Panc1 (cell line): ENCODE data around the gene CARHSP1.

Experiments used
- POLR2AphosphoS5 ChIP-seq: IDR thresholded peaks from 2 replicates; pipeline ENCODE4 v1.6.1; 2012; ENCODE audit warnings: mild to moderate bottlenecking, low read depth, low read length, moderate library complexity
- SIN3A ChIP-seq: IDR thresholded peaks from 2 replicates; pipeline ENCODE4 v1.6.1; 2012; ENCODE audit warnings: low read depth, mild to moderate bottlenecking, low read length, moderate library complexity, borderline replicate concordance; ENCODE audit not compliant: insufficient read depth
- TF ChIP-seq, protein P1 (sequence below): fragments of 450-650 bp; IDR thresholded peaks from 2 replicates; pipeline ENCODE4 v1.5.1; 2017; ENCODE audit warnings: mild to moderate bottlenecking

DNA sequence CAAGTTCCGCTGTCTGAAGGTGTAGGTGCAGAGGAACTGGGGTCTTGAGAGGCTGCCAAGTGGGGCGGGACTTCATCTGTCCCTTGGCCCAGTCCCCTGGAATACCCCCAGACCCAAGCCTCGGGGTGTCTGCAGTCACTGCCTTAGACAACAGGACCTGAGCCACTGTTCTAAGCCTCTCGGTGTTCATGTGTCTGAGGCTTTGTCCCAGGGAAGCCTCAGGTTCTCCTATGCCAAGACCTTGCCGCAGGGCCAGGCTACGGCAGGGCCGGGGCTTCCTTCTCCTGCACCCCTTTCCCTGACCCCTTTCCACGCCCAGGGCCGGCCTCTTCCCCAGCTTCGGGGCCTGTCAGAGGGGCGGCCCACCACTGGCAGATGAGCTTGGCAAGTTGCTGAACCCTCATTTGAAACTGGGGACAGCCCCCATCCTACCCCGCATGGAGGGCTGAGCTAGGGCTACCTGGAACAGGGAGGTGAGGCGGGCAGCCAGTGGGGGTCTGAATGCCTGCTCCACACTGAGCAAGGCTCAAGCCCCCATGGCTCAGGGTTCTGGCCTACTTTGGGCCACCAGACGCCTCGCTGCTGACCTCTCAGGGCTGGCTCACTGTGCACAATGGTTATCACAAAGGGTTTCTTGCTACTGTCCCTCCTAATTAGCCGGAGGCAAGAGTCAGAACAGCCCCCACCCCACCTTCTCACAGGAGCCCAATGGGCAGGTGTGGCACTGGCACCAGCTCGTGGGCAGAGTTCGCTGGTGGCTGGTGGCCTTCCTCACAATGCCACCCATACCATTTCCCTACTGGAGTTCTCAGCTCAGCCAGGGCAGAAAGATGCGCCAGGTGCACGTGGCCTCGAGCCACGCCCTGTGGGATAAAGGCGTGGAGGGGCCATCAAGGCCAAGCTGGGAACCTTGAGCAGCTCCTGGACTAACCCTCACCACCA is 20.4 kb upstream of the CARHSP1 start:
- TF ChIP-seq, protein P1, sequence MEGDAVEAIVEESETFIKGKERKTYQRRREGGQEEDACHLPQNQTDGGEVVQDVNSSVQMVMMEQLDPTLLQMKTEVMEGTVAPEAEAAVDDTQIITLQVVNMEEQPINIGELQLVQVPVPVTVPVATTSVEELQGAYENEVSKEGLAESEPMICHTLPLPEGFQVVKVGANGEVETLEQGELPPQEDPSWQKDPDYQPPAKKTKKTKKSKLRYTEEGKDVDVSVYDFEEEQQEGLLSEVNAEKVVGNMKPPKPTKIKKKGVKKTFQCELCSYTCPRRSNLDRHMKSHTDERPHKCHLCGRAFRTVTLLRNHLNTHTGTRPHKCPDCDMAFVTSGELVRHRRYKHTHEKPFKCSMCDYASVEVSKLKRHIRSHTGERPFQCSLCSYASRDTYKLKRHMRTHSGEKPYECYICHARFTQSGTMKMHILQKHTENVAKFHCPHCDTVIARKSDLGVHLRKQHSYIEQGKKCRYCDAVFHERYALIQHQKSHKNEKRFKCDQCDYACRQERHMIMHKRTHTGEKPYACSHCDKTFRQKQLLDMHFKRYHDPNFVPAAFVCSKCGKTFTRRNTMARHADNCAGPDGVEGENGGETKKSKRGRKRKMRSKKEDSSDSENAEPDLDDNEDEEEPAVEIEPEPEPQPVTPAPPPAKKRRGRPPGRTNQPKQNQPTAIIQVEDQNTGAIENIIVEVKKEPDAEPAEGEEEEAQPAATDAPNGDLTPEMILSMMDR = no peak
- TF ChIP-seq POLR2AphosphoS5 (0 out of 2 replicates have a peak, but pooled peaks have one; percentile 22), SIN3A (no peak)
